ENCODE results near the gene ZCCHC8.
"Not testable (repeated sequence)": the region's sequence is repeated elsewhere in the genome, so short reads cannot be mapped to it uniquely, and the experiment has no call there.

The ZCCHC8 gene

GRCh38 chr12:122508163-122508562 lies 7.4 kb upstream of the ZCCHC8 start:
- DNase-seq (ENCODE audit: low read depth in 2 of 2), result no peak

GRCh38 chr12:122506393-122506938 lies 5.7 kb upstream of the ZCCHC8 start:
- no peak for DNase-seq (ENCODE audit: low read depth in 2 of 2)

- DNase-seq (ENCODE audit: low read depth in 2 of 2), result no peak
Measured at GRCh38 chr12:122505419-122506051, 4.8 kb upstream of the ZCCHC8 start.

- no peak for DNase-seq (ENCODE audit: low read depth in 2 of 2)
Measured at GRCh38 chr12:122503783-122504590, 3.3 kb upstream of the ZCCHC8 start.

- DNase-seq (ENCODE audit: low read depth in 2 of 2), result no peak
Measured at GRCh38 chr12:122503147-122503751, 2.5 kb upstream of the ZCCHC8 start.

GRCh38 chr12:122501489-122501989 lies 807 bp upstream of the ZCCHC8 start:
- no peak for DNase-seq (ENCODE audit: low read depth in 2 of 2)

- DNase-seq (ENCODE audit: low read depth in 2 of 2), result no peak
Measured at GRCh38 chr12:122499991-122500684, 594 bp downstream of the ZCCHC8 start.

- no peak for DNase-seq (ENCODE audit: low read depth in 2 of 2)
Measured at GRCh38 chr12:122495258-122495657, 5.5 kb downstream of the ZCCHC8 start.

- DNase-seq (ENCODE audit: low read depth in 2 of 2), result not testable (repeated sequence)
Measured at GRCh38 chr12:122493222-122493621, 7.5 kb downstream of the ZCCHC8 start.

- no peak for DNase-seq (ENCODE audit: low read depth in 2 of 2)
Measured at GRCh38 chr12:122491991-122492390, 8.7 kb downstream of the ZCCHC8 start.

GRCh38 chr12:122489038-122489437 lies 11.7 kb downstream of the ZCCHC8 start:
- no peak for DNase-seq (ENCODE audit: low read depth in 2 of 2)

- DNase-seq (ENCODE audit: low read depth in 2 of 2), result not testable (repeated sequence)
Measured at GRCh38 chr12:122487807-122488206, 12.9 kb downstream of the ZCCHC8 start.

- no peak for DNase-seq (ENCODE audit: low read depth in 2 of 2)
Measured at GRCh38 chr12:122486805-122487426, 13.8 kb downstream of the ZCCHC8 start.

GRCh38 chr12:122486360-122486759 lies 14.4 kb downstream of the ZCCHC8 start:
- DNase-seq (ENCODE audit: low read depth in 2 of 2), result not testable (repeated sequence)

GRCh38 chr12:122484385-122484784 lies 16.3 kb downstream of the ZCCHC8 start:
- not testable (repeated sequence) for DNase-seq (ENCODE audit: low read depth in 2 of 2)

GRCh38 chr12:122483969-122484368 lies 16.8 kb downstream of the ZCCHC8 start:
- no peak for DNase-seq (ENCODE audit: low read depth in 2 of 2)

- no peak for DNase-seq (ENCODE audit: low read depth in 2 of 2)
Measured at GRCh38 chr12:122481861-122482260, 18.9 kb downstream of the ZCCHC8 start.

- no peak for DNase-seq (ENCODE audit: low read depth in 2 of 2)
Measured at GRCh38 chr12:122480753-122481152, 20.0 kb downstream of the ZCCHC8 start.

GRCh38 chr12:122474324-122474716 lies 26.4 kb downstream of the ZCCHC8 start:
- no peak for DNase-seq (ENCODE audit: low read depth in 2 of 2)

- peak in 1 of 2 donors; percentile 32 for DNase-seq (ENCODE audit: low read depth in 2 of 2)
Measured at GRCh38 chr12:122473543-122474323, 27.0 kb downstream of the ZCCHC8 start.

Data from stimulated activated CD4-positive, alpha-beta T cell treated with anti-CD3 and anti-CD28 coated beads, Interleukin-1b, Interleukin-23, amount 100 ng/mL, for 4 hours (primary cell).